Small intestine (tissue), 7 donors: ENCODE measurements around the gene NT5C1B. TPM values are rescaled to one million over a fixed set of nuclear protein-coding genes. Genes with fewer than 3 reads are reported as not detected.
A peak's percentile ranks its signal among the peaks of the same experiment; 100 is the strongest.

Experiments used
- DNase-seq, 2 donors: peaks; one replicate each; pipeline versions ENCODE4 v3.0.0 to v3.0.0-alpha.2; 2013
- FAIRE-seq: peaks from 2 replicates; lab custom pipeline; 2012; peaks lifted over from hg19 to GRCh38; lab: Jason Lieb, UNC
- H3K27ac ChIP-seq, 3 donors: one replicate each; pipeline ENCODE4 v1.5.1; 2013; ENCODE audit warnings: low read length in 2 of 3, mild to moderate bottlenecking in 2 of 3, control low read depth in 1 of 3, inconsistent platforms in 1 of 3, low read depth in 1 of 3, moderate library complexity in 1 of 3
- H3K27me3 ChIP-seq, 3 donors: one replicate each; pipeline ENCODE4 v1.6.1; 2013; ENCODE audit warnings: low read length in 3 of 3, inconsistent platforms in 1 of 3; ENCODE audit not compliant: control insufficient read depth in 3 of 3, insufficient read depth in 3 of 3
- H3K36me3 ChIP-seq, 3 donors: one replicate each; pipeline ENCODE4 v1.6.1; 2013; ENCODE audit warnings: low read length in 3 of 3, inconsistent platforms in 1 of 3, low read depth in 1 of 3, mild to moderate bottlenecking in 1 of 3, moderate library complexity in 1 of 3; ENCODE audit not compliant: control insufficient read depth in 3 of 3, insufficient read depth in 2 of 3
- H3K4me1 ChIP-seq, 3 donors: one replicate each; pipeline ENCODE4 v1.6.1; 2013; ENCODE audit warnings: low read length in 2 of 3, inconsistent platforms in 1 of 3, low read depth in 1 of 3, mild to moderate bottlenecking in 1 of 3, moderate library complexity in 1 of 3; ENCODE audit not compliant: control insufficient read depth in 3 of 3, insufficient read depth in 2 of 3
- H3K4me3 ChIP-seq, 3 donors: one replicate each; pipeline ENCODE4 v1.5.1; 2013; ENCODE audit warnings: low read length in 3 of 3, control low read depth in 1 of 3, inconsistent platforms in 1 of 3, low read depth in 1 of 3, mild to moderate bottlenecking in 1 of 3, moderate library complexity in 1 of 3
- H3K9me3 ChIP-seq, 2 donors: one replicate each; pipeline ENCODE4 v1.6.1; 2013; ENCODE audit warnings: low read depth in 1 of 2, low read length in 1 of 2; ENCODE audit not compliant: control insufficient read depth in 2 of 2, insufficient read depth in 1 of 2
- WGBS, 3 donors: extraction: QIAGEN DNeasy Blood & Tissue Kit; methylation state at CpG; one replicate each; pipeline ENCODE4 v1.1.7; 2013; 5-methylcytosine and 5-hydroxymethylcytosine counted together
- polyA plus RNA-seq, 4 donors: library from polyadenylated mRNA; stranded (reverse) in 3 of 4; unstranded in 1 of 4; fragments of 200-250 nt in 3 of 4; fragments of 120-200 nt in 1 of 4; gene quantifications; one replicate each; pipeline versions ENCODE4 v1.2.1 to v1.2.3, GENCODE V29; 2013
- donor health status: healthy with polysubstance abuse.
- donor health status: control.
- donor health status: control.
- donor health status: Bipolar disorder and iron deficiency.
- donor health status: healthy.

NT5C1B gene
- polyA plus RNA-seq, 4 donors = 0.78 TPM; not detected in 3

DNA sequence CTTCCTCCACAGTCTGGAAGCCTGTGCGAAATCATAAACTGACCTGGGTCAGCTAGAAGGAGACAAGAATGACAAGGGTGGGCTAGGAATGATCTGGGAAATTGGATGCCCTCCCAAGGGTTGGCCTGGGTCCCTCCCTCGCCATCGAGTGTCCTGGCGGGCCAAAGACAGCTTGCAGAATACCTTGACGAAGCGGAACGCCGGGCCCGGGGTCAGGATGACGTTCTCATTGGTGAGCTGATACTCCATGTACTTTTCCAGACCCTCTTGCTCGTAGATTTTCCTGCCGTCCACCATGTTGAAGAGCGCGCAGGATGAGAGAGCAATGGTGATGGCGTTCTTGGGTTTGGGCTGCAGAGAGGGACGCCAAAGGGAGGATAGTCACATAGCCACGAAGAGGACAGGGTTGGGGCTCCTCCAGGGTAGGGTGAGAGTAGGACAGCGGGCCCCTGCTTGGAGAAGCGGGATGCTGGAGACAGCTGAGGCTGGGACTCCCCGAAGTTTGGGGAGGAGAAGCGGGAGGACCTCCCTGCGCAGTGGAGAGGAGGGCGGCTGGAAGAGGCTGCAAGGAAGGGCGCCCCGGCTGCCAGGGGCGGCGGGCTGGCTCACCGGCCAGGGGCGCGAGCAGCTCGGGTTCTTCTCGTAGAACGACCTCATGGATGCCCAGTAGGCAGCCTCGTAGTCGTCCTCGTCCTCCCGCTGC is 5.3 kb downstream of the NT5C1B start:
- Histone ChIP-seq H3K4me3 (no peak overlapping the region), H3K36me3 (peaks cover 0 to 10% (median 0%) of the 10 kb centered on the region in 3 donors), H3K4me1 (no peaks in the 10 kb centered on the region), H3K27ac (no peak overlapping the region), H3K9me3 (peaks cover 0 to 18% of the 10 kb centered on the region in 2 donors), H3K27me3 (no peaks in the 10 kb centered on the region)
- no peak for FAIRE-seq
- DNase-seq = no peak
- 94 to 97% (median 96%) methylated on average over 24 to 37 of the region's 37 CpGs for WGBS, 3 donors

DNA sequence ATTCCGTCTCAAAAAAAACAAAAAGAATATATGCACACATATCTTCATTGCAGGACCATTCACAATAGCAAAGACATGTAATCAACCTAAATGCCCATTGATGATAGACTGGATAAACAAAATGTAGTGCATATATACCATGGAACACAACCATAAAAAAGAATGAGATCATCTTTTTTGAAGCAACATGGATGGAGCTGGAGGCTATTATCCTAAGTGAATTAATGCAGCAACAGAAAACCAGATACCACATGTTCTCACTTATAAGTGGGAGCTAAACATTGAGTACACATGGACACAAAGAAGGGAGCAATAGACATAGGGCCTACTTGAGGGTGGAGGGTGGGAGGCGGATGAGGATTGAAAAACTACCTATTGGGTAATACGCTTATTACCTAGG is 8.8 kb downstream of the NT5C1B start:
- FAIRE-seq = no peak
- peaks cover 0 to 6% (median 3%) of the 10 kb centered on the region in 3 donors for H3K36me3 ChIP-seq
- 94 to 100% (median 94%) methylated on average over 3 of the region's 3 CpGs for WGBS, 3 donors

DNA sequence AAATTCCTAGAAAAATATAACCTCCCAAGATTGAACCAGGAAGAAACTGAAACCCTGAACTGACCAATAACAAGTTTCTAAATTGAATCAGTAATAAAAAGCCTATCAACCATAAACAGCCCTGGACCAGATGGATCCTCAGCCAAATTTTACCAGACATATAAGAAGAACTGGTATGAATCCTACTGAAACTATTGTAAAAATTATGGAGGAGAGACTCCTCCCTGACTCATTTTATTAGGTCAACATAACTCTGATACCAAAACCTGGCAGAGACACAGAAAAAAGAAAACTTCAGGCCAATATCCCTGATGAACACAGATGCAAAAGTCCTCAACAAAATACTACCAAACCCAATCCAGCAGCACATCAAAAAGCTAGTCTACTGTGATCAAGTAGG is 11.3 kb downstream of the NT5C1B start:
- Histone ChIP-seq H3K27me3 (no peaks in the 10 kb centered on the region), H3K36me3 (peaks cover 0 to 5% (median 0%) of the 10 kb centered on the region in 3 donors), H3K4me1 (no peaks in the 10 kb centered on the region), H3K9me3 (no peaks in the 10 kb centered on the region), H3K27ac (no peak overlapping the region), H3K4me3 (no peak overlapping the region)
- DNase-seq = no peak
- FAIRE-seq = no peak

More for the DNA sequence above, 8.8 kb downstream of the NT5C1B start:
- Histone ChIP-seq H3K9me3 (peaks cover 0 to 11% of the 10 kb centered on the region in 2 donors), H3K27me3 (no peaks in the 10 kb centered on the region), H3K4me3 (no peak overlapping the region), H3K27ac (no peak overlapping the region), H3K4me1 (no peaks in the 10 kb centered on the region)
- no peak for DNase-seq

DNA sequence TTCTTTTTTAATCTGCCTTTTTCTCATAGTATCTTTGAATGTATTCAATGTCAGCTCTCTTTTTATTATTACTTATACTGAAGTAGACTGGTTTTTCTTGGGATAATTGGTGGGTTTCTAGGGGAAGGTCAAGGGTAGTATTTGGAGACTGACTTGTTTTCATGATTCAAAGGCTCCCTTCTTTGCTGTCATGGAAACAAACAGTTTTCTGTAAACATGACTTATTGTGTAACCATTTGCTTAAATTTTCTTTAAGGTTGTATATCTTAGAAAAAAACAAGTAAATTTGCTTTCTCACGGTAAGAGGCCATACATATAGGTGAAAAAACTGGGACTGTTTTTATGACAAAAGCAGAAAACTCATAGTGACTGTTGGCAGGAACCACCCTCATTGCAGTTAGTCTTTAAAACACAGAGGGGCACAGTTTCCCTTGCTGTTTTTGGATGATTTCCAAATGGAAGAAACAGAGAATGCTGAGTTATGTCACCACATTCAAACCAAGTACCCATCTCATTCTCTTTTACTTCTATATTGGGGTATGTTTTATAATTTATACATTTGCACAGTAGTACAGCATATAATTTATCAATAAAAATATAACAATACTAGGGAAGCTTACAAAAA is 23.1 kb downstream of the NT5C1B start:
- FAIRE-seq (no peak), DNase-seq (no peak)
- Histone ChIP-seq H3K27me3 (no peaks in the 10 kb centered on the region), H3K27ac (no peak overlapping the region), H3K9me3 (peaks cover 3 to 10% of the 10 kb centered on the region in 2 donors), H3K4me1 (no peaks in the 10 kb centered on the region), H3K4me3 (no peak overlapping the region), H3K36me3 (peaks cover 0 to 4% (median 2%) of the 10 kb centered on the region in 3 donors)
- 76 to 94% (median 88%) methylated on average over 1 of the region's 1 CpG for whole genome bisulfite sequencing, 3 donors

DNA sequence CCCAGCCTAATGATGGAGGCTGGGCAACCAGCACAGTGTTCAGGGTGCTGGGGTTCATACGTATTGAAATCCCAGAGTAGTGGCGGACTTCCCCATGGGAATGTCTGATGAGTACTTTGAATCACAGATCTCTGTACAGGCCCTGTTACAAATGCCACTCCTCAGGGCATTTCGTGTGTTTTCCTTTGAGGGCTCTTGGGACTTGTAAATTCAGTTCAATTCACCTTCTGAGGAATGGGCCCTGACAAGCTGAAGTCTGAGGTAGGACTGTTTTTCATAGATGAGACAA is 28.6 kb downstream of the NT5C1B start:
- peak overlapping the region; percentile 25 to 100 (median 93) for H3K27ac ChIP-seq
- peaks cover 6 to 16% (median 7%) of the 10 kb centered on the region in 3 donors for H3K4me1 ChIP-seq
- no peak for DNase-seq
- WGBS, 3 donors = 0 to 3% (median 1%) methylated on average over 3 of the region's 3 CpGs
- FAIRE-seq = no peak
- H3K4me3 ChIP-seq = peak overlapping the region; percentile 63 to 91 (median 83)
- peaks cover 3 to 6% of the 10 kb centered on the region in 2 donors for H3K9me3 ChIP-seq
- no peaks in the 10 kb centered on the region for H3K27me3 ChIP-seq
- H3K36me3 ChIP-seq = peaks cover 0 to 1% (median 0%) of the 10 kb centered on the region in 3 donors

DNA sequence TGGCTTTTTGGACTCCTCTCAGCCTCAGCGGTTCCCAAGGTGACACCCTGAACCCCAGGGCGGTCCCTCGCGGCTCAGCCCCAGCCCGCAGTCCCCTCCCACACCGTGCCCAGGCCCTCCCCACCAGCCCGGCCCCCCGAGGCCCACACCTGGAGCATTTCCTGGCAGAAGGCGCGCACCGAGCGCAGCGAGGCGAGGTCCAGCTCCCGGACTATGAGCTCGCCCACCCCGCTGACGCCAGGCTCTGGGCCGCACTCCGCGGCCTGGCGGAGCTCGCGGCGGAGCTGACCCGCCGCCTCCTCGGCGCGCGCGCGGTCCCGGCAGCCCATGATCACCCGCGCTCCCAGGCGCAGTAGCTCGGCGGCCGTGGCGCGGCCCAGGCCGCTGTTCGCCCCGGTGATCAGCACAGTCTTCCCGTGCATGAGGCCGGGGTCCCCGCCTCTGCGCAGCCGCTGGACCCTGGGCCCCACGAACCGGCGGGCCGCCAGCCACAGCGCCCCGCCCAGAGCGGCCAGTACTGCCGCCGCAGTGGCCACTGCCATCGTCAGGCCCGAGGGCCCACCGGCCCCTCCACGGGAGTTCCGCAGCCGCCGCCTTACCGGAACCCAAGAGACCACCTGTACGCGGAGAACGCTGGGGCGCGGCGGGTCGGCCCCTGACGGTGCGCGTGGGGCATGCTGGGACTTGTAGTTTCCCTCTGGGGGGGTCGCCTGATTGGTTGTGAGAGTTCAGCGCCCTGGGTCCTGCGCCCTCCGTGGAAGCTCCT is 29.2 kb downstream of the NT5C1B start, which contains the start of gene RDH14:
Gene RDH14 (minus strand): TSS at position 623 of the 766 bp plus-strand sequence. CDS start 81 bp downstream, at position 542.
- peak within 1 kb of the TSS; percentile 93 to 100 (median 97) for H3K27ac ChIP-seq
- 1% methylated on average over 66 to 81 of the region's 81 CpGs for WGBS, 3 donors
- H3K4me1 ChIP-seq = peaks cover 6 to 16% (median 7%) of the 10 kb centered on the region in 3 donors
- peaks cover 1 to 4% (median 1%) of the 10 kb centered on the region in 3 donors for H3K36me3 ChIP-seq
- DNase-seq = peak; percentile 96 to 98
- H3K27me3 ChIP-seq = no peaks in the 10 kb centered on the region
- peaks cover 3 to 4% of the 10 kb centered on the region in 2 donors for H3K9me3 ChIP-seq
- FAIRE-seq = no peak
- H3K4me3 ChIP-seq = peak within 1 kb of the TSS; percentile 63 to 91 (median 83)

DNA sequence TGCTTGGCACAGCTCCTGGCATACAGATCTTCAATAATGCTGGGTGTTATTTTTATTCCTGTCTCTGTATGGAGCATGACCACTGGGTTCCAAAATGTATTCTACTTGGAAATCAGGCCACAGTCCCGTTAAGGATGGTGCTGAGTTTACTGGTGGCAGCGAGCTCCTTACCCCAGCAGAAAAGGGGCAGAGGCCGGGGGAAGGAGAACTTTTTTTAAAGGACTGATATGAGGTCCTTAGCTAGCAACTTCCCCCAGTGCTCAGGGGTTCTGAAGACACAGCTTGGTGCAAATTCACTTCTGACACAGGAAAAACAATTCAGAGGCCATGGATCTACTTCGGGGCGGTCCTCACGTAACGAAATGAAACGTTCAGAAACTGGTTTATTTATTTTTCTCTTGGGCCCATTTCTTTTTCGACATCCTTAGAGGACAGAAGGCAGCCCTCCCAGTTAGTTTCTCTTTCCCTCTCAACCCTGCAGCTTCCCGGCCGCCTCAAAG is 29.8 kb downstream of the NT5C1B start:
- H3K4me3 ChIP-seq = peak overlapping the region; percentile 63 to 91 (median 83)
- 1 to 2% (median 1%) methylated on average over 11 of the region's 11 CpGs for WGBS, 3 donors
- no peak for FAIRE-seq
- no peaks in the 10 kb centered on the region for H3K27me3 ChIP-seq
- no peak for DNase-seq
- peaks cover 6 to 16% (median 7%) of the 10 kb centered on the region in 3 donors for H3K4me1 ChIP-seq
- H3K36me3 ChIP-seq = peaks cover 2 to 4% (median 4%) of the 10 kb centered on the region in 3 donors
- peak overlapping the region; percentile 93 to 100 (median 97) for H3K27ac ChIP-seq
- H3K9me3 ChIP-seq = peaks cover 3 to 4% of the 10 kb centered on the region in 2 donors

DNA sequence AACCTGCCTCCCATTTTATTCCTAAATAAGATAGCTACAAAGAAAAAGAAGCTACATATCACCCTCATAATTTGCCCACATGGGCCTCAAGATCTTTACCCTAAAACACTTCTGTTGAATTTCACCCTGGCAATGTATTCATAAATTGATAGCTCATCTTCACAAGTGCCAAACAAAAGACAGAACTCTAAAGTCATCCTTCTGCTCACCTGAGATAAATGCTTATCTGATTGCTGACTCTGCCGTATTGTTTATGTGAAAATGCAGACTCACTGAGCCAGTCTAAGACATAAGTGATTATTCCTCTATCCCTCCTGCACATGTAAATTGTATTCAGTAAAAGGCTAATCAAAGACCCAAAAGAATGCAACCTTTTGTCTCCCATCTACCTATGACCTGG is 30.9 kb downstream of the NT5C1B start:
- H3K36me3 ChIP-seq = peaks cover 2 to 6% (median 6%) of the 10 kb centered on the region in 3 donors
- H3K27ac ChIP-seq = no peak overlapping the region
- peaks cover 6 to 16% (median 7%) of the 10 kb centered on the region in 3 donors for H3K4me1 ChIP-seq
- no peak overlapping the region for H3K4me3 ChIP-seq
- FAIRE-seq = no peak
- peak in 1 of 2 donors; percentile 12 for DNase-seq
- WGBS, 3 donors = 23 to 74% (median 42%) methylated on average over 1 of the region's 1 CpG
- no peaks in the 10 kb centered on the region for H3K9me3 ChIP-seq
- H3K27me3 ChIP-seq = no peaks in the 10 kb centered on the region
